Glutamatergic neuron (in vitro differentiated cells): ENCODE results near the gene DOCK1. TPM values are rescaled to one million over a fixed set of nuclear protein-coding genes. Genes with fewer than 3 reads are reported as not detected.

ENCODE experiments used
- DNase-seq: peaks from one replicate; pipeline ENCODE4 v3.0.0; 2022
- H3K27ac Mint-ChIP-seq: one replicate; pipeline ENCODE4 v1.8.0; 2020; ENCODE audit warnings: mild to moderate bottlenecking, mixed read lengths, inconsistent platforms; ENCODE audit not compliant: unreplicated experiment
- H3K27me3 Mint-ChIP-seq: one replicate; pipeline ENCODE4 v1.8.0; 2020; ENCODE audit warnings: mild to moderate bottlenecking, moderate library complexity, mixed read lengths, inconsistent platforms; ENCODE audit not compliant: unreplicated experiment
- H3K36me3 Mint-ChIP-seq: one replicate; pipeline ENCODE4 v1.8.0; 2020; ENCODE audit warnings: mild to moderate bottlenecking, mixed read lengths, inconsistent platforms; ENCODE audit not compliant: unreplicated experiment
- H3K4me1 Mint-ChIP-seq: one replicate; pipeline ENCODE4 v1.8.0; 2020; ENCODE audit warnings: mild to moderate bottlenecking, low read depth, mixed read lengths, inconsistent platforms; ENCODE audit not compliant: unreplicated experiment
- H3K4me3 Mint-ChIP-seq: one replicate; pipeline ENCODE4 v1.8.0; 2020; ENCODE audit warnings: mild to moderate bottlenecking, mixed read lengths, inconsistent platforms; ENCODE audit not compliant: unreplicated experiment
- H3K9me3 Mint-ChIP-seq: one replicate; pipeline ENCODE4 v1.8.0; 2020; ENCODE audit warnings: mild to moderate bottlenecking, moderate library complexity, mixed read lengths, inconsistent platforms; ENCODE audit not compliant: unreplicated experiment
- CTCF ChIP-seq: fragments of 200-600 bp; sonication (generic); IDR thresholded peaks from one replicate; pipeline ENCODE4 v1.5.0; 2021; ENCODE audit not compliant: partially characterized antibody, unreplicated experiment
- total RNA-seq: library from RNA; stranded (reverse); fragmentation: NEBNext Ultra II Directional; extraction: Animal tissue kit (Norgen Biotek cat#: 25700); gene quantifications from one replicate; pipeline ENCODE4 v1.2.1, GENCODE V29; 2021; ENCODE audit not compliant: unreplicated experiment

Gene DOCK1
- total RNA-seq, 1 donor from 2014 or later, result 19.7 TPM

DNA sequence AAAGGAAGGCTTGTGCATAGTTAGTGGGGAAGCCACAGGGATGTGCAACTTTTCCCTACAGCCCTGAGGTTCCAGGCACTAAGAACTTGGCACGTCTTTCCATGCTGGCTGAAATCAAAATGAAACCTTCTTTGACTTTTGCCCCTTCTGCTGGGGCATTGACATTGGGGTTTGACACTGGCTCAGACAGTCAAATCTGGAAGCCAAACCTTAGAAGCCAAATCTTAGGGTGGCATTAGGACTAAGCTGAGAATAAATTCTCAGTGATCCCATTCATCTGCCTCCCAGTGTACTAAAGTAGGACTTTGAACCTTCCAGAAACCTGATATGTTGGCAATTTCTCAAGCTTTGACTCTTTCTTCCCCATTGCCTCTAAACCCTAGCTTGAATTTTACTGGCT, 322.4 kb downstream of the DOCK1 start:
- no peak for DNase-seq
- no peak for TF ChIP-seq CTCF
- H3K4me3 Mint-ChIP-seq, result no peak overlapping the region
- no peaks in the 10 kb centered on the region for H3K9me3 Mint-ChIP-seq
- H3K36me3 Mint-ChIP-seq, result no peaks in the 10 kb centered on the region
- H3K27ac Mint-ChIP-seq, result no peak overlapping the region
- H3K4me1 Mint-ChIP-seq, result peaks cover 3% of the 10 kb centered on the region
- no peaks in the 10 kb centered on the region for H3K27me3 Mint-ChIP-seq

- Mint-ChIP-seq H3K36me3 (no peaks in the 10 kb centered on the region), H3K9me3 (no peaks in the 10 kb centered on the region), H3K4me1 (peaks cover 3% of the 10 kb centered on the region), H3K4me3 (no peak overlapping the region), H3K27me3 (no peaks in the 10 kb centered on the region), H3K27ac (no peak overlapping the region)
- no peak for DNase-seq
- no peak for TF ChIP-seq CTCF
Measured at GRCh38 chr10:127228195-127228787, 323.1 kb downstream of the DOCK1 start.

GRCh38 chr10:127234306-127234800, 329.1 kb downstream of the DOCK1 start:
- Mint-ChIP-seq H3K4me1 (no peaks in the 10 kb centered on the region), H3K27ac (no peak overlapping the region), H3K36me3 (no peaks in the 10 kb centered on the region), H3K9me3 (no peaks in the 10 kb centered on the region), H3K4me3 (no peak overlapping the region), H3K27me3 (peaks cover 1% of the 10 kb centered on the region)
- no peak for TF ChIP-seq CTCF
- DNase-seq, result no peak

DNA sequence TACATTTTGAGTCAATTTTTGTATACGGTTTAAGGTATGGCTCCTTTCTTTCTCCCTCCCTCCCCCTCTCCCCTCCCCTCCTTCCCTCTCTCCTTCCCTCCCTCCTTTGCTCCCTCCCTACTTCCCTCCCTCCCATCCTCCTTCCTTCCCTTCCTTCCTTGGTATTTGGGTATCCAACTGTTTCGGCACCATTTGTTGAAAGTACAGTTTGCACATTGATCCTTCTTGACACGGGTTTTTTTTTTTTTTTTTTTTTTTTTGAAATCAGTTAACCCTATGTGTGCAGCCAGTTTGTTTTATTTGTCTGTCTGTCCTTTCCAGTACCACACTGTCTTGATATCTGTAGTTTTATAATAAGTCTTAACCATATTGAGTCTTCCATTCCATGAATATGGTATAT, 331.0 kb downstream of the DOCK1 start:
- no peak for TF ChIP-seq CTCF
- H3K27me3 Mint-ChIP-seq, result peaks cover 1% of the 10 kb centered on the region
- DNase-seq, result no peak
- no peaks in the 10 kb centered on the region for H3K9me3 Mint-ChIP-seq
- H3K27ac Mint-ChIP-seq, result no peak overlapping the region
- H3K4me1 Mint-ChIP-seq, result no peaks in the 10 kb centered on the region
- H3K36me3 Mint-ChIP-seq, result no peaks in the 10 kb centered on the region
- H3K4me3 Mint-ChIP-seq, result no peak overlapping the region

GRCh38 chr10:127242914-127243313, 337.7 kb downstream of the DOCK1 start:
- Mint-ChIP-seq H3K9me3 (no peaks in the 10 kb centered on the region), H3K36me3 (no peaks in the 10 kb centered on the region), H3K27me3 (peaks cover 1% of the 10 kb centered on the region), H3K4me3 (no peak overlapping the region), H3K27ac (no peak overlapping the region), H3K4me1 (peaks cover 8% of the 10 kb centered on the region)
- no peak for TF ChIP-seq CTCF
- no peak for DNase-seq
